ENCODE results near the gene RAP2C.

GRCh38 chrX:132187451-132187850 lies 31.8 kb downstream of the RAP2C start:
- no peak for TF ChIP-seq POLR2A (IDR thresholded peaks at IDR 0.05; ENCODE audit: low read length)
- no peak for TF ChIP-seq GATA1 (IDR thresholded peaks at IDR 0.05; ENCODE audit: low read depth, low read length)
